Activated CD8-positive, alpha-beta memory T cell treated with anti-CD3 and anti-CD28 coated beads, Interleukin-2, amount 50 U/mL, for 4 hours (primary cell): ENCODE data around the gene GLG1.
"Not testable (repeated sequence)": the region's sequence is repeated elsewhere in the genome, so short reads cannot be mapped to it uniquely, and the experiment has no call there.

Experiments
- DNase-seq: peaks from one replicate; pipeline ENCODE4 v3.0.0-alpha.2; 2020

Gene GLG1

DNA sequence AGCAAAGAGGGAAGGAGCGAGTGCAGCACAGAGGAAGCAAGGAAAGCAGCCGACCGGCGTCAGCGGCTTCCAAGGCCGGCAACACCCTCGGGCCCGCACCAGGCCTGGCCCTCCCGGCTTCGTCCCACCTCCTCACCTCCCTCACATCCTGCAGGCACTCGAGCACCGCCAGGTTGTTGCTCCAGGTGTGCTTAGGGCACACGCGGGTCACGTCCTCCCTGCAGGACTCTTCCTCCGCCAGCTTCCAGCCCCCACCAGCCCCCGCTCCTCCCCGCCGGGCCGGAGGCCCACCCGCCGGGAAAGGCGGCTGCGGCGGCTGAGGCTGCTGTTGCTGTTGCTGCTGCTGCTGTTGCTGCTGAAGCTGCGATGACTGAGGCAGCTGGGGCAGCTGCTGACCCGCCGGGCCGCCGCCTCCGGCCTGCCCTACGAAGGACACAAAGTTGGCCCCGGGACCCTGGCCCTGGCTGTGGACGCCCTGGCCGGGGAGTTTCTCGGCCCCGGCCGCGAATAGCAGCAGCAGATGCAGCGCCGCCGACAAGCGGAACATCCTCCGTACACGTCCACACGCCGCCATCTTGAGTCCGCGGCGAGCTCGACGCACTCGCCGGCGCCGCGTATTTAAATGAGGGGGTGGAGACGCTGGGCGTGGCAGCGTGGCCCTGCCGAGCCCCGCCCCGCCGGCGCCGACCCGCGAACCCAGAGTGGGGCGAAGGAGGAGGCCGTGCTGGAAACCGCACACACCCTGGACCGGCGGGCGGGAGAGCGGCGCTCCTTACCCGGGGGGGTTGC lies at the start of gene GLG1:
GLG1 (minus strand) TSS at position 594 of the 789 bp plus-strand sequence; CDS start at position 574, 20 bp downstream.
- DNase-seq: peak; percentile 91

DNA sequence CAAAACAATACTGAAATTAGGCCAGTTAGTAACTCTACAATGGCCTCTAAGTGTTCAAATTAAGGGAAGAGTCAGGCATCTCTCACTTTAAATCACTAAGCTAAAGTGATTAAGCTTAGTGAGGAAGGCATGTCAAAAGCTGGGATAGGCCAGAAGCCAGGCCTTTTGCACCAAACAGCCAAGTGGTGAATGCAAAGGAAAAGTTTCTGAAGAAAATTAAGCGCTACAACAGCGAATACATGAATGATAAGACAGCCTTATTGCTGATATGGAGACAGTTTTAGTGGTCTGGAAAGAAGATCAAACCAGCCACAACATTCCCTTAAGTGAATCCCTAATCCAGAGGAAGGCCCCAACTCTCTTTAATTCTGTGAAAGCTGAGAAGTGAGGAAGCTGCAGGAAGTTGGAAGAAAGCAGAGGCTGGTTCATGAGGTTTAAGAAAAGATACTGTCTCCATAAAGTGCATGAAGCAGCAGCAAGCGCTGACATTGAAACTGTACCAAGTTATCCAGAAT lies 47.7 kb upstream of the GLG1 start:
- DNase-seq: no peak

DNA sequence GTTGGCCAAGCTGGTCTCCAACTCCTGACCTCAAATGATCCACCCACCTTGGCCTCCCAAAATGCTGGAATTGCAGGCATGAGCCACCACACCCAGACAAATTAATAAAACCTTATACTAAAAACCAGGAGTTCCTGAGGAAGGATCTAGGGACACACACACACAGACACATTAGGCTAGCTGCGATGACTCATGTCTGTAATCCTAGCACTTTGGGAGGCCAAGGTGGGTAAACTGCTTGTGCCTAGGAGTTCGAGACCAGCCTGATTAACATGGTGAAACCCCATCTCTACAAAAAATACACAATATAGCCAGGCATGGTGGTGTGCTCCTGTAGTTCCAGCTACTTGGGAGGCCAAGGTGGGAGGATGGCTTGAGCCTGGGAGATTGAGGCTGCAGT lies 46.0 kb upstream of the GLG1 start:
- not testable (repeated sequence) for DNase-seq

DNA sequence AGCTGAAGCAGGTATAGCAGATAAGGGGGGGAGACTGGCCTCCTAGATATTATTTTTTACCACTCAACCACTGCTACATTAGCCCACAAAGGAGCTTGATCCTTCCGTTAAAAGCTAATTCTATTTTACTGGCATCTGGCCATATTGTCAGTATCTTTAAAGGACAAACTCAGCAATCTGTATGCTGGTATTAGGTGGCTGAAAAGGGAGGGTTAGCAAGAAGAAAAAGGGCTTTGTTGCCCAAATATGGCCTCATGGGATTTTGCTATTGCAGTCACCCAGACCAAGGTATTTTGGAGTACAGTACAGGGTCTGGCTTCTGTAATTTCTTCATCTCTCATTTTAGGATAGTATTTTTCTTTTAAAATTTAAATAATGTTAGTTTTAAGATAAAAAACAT lies 45.3 kb upstream of the GLG1 start:
- no peak for DNase-seq

DNA sequence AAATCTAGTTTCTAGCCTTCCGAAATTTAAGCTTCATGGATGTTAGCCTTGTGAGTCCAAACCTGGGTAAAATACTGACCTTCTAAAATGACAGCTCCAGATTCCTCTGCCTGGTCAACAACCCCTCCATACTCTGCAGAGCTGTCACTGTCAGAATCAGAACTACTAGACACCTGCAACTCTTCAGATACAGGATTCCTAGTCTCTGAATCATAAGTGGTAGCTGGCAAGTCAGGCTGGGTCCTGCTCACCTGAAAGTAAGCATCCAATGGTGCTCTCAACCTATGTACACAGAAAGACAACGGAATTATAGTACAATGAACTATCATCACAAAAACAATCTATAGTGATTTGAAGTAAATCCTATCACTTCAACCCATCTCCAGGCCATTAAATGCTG lies 44.9 kb upstream of the GLG1 start:
- DNase-seq: no peak

DNA sequence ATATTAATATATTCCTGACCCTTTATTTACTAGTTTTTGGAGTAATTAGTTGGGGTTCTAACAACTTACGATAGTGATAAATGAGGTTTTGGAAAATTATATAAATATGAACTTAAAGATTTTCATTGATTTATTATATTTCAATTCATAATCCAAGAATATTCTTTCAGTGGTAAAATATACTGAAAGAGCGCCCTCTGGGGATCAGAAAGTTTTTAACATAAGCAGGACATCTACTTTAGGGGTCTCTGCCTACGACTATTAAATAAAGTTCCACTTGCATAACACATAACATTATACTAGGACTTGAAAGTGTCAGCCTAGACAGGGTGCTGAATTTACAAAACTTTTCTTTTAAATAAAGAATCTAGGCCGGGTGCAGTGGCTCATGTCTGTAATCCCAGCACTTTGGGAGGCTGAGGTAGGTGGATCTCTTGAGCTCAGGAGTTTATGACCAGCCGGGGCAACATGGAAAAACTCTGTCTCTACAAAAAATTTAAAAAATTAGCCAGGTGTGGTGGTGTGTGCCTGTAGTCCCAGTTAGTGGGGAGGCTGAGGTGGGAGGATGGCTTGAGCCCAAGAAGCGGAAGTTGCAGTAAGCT lies 44.2 kb upstream of the GLG1 start:
- DNase-seq: no peak

DNA sequence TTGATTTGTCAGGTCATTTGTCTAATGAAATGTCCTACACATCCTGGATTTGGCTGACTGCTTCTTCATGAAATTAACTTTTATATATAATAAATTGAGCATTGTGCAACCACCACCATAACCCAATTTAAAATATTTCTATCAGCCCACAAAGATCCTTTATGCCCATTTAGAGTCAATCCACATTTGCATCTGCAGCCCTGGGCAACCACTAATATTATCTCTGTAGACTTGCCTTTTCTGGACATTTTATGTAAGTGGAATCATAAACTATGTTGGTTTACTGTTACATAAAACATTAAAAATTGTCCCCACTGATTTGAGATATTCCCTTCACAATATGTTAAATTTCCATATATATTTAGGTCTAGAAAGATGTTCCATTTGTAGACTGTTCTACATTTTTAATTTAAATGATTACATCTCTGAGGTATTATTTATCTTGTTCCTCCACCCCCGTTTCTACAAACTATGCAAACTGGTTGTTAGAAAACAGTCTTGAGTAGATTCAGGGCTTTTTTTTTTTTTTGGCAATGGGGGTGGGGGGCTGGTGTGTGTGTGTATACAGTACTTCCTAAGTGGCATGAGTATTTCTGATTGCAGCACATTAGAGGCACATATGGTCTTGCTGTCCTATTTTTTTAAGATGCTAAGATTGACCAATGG lies 43.1 kb upstream of the GLG1 start:
- DNase-seq: no peak

DNA sequence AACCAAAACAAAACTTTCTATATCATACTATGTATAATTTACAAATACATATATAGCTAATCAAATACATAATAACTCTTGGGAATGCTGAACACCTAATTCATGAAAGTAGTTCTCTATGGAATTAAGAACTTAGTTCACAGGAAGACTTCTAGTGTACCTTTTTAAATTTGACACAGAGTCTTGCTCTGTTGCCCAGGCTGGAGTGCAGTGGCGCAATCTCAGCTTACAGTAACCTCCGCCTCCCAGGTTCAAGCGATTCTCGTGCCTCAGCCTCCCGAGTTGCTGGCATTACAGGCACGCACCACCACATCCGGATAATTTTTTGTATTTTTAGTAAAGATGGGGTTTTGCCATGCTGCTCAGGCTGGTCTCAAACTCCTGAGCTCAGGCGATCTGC lies 35.1 kb upstream of the GLG1 start:
- no peak for DNase-seq

DNA sequence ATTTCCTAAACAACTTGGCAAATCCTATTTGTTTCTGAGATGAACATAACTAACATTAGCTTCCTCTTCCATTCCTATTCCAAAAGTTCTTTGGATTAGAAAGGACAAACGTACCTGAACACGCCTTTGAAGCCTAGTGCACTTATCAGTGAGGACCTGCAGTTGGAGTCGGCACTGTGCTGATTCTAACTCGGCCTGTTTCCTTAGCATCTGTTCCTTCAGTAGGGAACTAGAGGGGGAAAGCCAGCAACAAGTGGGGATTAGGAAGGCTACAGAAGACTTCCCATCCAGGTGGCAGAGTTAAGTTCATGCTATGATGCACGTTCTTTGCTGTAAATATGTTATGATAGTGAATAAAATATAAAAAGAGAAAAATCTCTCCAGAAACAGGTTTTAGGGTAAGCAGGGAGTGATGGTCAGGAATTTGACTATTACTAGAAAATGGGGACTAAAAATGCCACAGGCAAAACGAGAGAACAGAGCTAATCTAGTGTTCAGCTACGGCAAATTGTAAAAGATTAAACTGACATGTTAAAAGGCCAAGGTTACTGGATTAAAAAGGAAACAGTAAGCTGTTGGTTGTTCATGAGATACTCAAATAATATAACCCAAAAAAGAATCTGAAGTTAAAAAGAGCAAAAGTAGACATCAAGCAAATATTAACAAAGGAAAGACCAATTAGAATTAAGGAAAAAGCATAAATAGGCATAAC lies 31.0 kb upstream of the GLG1 start:
- DNase-seq: no peak

DNA sequence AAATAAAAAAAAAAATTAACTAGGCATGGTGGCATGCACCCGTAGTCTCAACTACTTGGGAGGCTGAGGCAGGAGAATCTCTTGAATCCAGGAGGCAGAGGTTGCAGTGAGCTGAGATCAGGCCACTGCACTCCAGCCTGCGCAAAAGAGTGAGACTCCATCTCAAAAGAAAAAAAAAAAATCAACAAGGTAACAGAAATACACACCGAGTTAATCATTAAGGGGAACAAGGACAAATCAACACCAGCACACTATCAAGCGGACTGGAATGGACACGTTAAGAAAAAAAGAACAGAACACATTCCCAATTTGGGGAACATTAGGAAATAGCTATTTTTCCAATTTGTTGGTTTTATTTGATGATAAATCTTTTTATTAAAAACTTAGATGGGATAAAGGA lies 28.4 kb upstream of the GLG1 start:
- DNase-seq: no peak

DNA sequence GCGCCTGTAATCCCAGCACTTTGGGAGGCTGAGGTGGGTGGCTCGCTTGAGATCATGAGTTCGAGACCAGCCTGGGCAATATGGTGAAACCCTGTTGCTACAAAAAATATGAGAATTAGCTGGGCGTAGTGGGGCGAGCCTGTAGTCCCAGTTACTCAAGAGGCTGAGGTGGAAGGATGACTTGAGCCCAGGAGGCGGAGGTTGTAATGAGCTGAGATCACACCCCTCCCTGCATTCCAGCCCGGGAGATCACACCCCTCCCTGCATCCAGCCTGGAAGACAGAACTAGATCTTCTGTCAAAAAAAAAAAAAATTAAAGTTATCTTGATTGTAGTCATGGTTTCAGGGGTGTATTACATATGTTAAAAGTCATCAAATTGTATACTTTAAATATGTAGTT lies 26.8 kb upstream of the GLG1 start:
- DNase-seq: no peak

DNA sequence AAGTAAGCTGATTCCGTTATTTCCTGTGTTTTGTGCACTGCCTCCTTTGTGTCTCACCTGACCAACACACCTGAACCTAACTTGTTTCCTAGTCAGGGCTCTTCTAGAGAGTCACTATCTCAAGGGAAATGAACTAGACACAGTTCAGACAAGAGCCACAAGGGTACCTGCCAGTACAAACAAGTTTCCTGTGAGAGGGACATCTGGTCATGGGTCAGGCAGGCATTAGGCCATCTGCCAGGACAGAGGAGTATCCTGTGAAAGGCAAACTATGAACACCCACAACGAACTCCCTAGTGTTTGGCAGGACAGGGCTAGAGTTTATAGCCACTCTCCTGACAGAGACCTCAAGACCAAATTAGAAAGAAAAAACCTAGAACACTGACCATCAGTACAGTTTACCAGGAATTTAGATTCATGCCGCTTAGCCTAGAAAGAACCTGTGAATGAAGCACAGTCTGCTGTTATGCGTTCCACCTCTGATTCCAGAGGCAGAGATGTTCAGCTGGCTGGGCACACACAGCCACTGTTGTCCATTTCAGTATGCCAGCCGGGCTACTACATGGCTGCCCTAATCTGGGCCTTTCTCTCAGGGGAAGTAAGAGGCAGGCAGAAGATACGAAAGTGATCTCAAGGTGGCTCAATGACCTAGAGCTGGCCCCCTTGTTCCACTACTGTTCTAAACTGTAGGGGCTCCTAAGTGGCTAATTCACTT lies 20.7 kb upstream of the GLG1 start:
- DNase-seq: no peak

DNA sequence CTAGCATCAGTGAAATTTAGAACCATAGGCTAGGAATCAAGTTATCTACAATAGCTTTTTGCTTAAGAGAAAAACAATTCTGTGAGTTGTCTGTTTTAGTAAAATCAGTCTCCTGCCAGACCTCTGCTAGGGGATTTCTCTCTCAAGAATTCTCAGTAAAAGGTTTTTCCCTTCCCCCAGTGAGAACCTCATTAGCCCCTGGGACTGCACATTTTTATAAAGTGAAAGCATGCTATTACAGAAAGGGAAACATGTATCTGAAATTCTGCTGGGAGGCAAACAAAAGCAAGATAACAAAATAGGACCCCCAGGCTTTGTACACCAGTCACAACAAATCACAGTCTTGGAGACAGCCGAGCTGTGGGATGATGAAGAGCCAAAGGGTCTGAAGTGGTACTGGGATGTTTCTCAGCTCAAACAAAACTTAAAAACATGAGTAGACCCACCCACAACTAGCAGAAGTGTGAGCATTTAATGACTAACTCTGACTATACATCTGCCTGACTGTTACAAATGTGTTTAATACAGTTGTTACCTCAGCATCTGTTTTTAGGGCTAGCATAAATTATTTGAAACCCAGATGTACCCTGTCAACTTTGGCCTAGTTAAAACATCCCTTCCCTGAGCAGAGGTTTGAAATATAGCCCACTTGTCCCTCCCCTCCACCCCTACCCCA lies 20.0 kb upstream of the GLG1 start:
- no peak for DNase-seq

DNA sequence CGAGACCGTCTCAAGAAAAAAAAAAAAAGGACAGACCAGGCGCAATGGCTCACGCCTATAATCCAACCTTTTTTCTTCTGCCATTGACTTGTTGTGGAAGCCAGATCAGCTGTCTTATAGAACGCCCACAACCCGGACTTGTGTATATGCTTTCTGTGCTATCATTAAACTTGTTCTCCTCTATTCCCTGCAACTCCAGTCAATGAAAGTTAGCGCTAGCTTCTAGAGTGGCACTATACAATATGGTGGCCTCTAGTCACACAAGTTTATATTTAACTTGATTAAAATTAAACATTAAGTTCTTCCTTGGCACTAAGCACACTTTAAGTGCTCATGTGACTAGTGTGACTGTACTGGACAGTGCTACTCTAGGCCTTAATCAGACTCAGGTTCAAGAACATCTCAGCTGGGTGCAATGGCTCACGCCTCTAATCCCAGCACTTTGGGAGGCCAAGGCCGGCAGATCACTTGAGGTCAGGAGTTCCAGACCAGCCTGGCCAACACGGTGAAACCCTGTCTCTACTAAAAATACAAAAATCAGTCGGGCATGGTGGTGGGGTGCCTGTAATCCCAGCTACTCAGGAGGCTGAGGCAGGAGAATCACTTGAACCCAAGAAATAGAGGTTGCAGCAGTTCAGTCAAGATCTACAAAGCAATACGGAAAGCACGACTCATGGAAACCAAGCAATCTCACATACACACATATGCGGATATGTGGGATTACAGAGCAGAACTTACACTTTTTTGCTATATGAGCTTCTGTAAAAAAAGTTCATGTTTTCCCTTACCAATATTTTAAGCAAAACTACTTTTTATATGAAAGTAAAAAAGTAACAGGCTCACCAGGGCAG lies 18.8 kb upstream of the GLG1 start:
- DNase-seq: no peak

DNA sequence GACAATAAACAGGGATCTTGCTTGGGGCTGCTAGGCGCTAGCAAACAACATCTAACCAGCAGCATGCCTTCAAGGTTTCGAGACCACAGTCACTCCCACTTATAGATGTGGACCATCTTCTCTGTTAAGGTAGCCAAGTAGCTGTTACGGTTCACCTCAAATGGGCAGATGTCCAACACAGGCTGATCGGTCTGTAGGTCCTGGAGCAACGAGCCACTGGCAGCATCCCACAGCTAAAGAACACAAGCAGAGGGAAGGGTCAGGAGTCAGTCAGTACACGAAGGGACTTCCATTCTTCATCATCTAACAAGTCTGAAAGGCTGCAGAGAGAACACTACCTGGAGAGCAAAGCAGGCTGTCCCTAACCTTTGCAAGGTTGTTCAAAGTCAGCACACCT lies 16.9 kb upstream of the GLG1 start:
- no peak for DNase-seq

DNA sequence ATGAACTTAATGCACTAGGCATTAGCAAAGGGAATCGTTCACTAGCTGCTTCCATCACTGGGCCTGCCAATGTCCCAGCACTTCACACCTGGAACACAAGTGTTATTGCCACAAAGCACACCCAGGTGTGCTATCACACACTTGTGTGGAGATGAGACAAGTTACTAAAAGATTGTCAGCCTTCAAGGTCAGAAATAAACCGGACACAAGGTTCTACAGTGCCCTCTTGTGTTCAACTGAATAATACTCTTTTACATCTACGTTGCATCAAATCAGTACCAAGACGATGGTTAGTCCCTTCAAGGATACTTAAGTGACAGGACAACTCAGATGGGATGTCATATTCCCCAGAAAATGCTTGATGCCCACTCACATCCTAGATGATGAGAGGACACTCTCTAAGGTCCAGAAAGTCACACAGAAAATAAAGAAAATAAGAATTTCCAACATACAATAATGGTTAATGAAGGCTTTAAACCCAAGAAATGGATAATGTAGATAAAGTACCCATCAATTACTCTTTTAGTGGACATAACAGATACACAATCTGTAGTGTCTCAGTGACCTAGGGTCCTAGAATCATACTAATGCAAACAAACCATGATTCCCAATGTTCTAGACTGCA lies 16.4 kb upstream of the GLG1 start:
- DNase-seq: no peak

DNA sequence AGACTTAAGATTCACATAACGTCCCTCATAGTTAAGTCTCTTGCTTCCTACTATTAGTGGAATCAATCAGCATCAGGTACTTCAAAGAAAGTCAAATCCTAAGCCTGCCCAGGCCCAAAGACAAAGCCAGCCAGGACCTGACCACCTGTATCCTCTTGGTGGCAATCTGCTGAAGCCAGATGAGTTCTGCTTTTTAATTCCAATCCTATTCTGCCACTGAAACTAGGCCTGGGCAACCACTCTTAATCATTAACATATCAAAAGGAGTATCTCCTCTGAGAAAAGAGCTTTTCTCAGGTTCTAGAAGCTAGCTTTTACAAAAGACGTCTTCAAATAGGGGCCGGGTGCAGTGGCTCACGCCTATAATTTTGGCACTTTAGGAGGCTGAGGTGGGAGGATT lies 15.1 kb upstream of the GLG1 start:
- DNase-seq: no peak

DNA sequence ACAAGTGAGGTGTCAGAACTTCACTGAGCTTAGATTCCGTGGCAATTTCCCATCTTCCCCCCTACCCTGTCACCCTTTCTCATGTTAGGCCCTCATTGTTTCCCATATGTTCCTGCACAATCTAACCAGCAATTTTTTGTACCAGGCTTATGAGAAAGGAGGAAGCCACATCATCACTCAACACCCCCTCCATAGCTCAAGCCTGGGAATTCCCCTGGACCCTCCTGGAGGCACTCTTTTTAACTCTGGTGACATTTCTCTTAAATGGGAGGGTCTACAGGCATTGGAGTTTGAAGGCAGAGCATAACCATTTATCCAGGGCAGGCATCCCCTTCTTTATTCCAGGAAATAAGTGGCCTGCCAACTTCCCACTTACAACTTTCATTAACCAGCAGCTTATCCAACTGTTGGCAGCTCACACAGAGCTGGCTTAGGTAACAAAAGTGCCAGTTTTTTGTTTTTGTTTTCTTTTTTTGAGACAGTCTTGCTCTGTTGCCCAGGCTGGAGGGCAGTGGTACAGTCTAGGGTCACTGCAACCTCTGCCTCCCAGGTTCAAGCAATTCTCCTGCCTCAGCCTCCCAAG lies 10.4 kb upstream of the GLG1 start:
- no peak for DNase-seq

DNA sequence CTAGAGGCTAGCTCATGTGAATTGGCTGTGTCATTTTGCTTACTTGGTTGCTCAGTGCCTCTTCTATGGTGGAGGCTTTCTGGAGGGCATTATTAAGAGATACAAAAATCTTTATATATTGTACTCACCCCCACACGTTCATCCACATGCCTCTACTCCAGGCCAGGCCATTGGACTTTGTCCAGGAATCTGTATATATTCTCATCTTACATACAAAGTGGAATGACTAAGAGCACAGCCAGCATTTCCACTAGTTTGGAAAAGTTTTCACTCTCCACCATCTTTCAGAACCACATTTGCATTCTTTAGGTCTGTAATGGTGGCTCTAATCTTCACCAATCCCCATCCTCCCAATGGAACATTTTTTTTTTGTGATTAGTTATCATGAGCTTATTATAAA lies 4.8 kb upstream of the GLG1 start:
- DNase-seq: no peak

DNA sequence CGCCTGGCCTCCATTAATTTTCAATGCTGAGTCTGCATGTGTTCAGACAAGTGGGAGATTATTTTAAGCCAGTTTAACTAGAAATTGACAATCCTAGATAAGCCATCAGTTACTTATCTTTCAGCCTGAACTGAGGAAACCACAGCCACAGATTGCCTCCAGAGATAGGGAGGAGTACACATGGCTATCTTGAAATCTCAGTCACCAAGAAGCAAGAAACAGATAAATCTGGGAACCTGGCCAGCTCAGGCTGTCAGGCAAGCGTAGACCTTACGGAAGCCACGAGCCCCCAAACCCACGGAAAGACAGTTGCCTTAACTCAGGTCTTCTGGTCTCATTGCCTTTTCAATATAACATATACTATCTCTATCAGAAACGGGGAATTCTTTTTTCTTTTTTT lies 2.0 kb upstream of the GLG1 start:
- DNase-seq: peak; percentile 21
